Measurements from ENCODE around the gene ZNF578.
"Not testable (repeated sequence)": the region's sequence is repeated elsewhere in the genome, so short reads cannot be mapped to it uniquely, and the experiment has no call there.

ZNF578 gene

GRCh38 chr19:52561611-52562010 is 108.3 kb downstream of the ZNF578 start:
- DNase-seq (ENCODE audit: low spot score) = not testable (repeated sequence)
